ENCODE measurements around the gene NAA25.
"Not testable (repeated sequence)": the region's sequence is repeated elsewhere in the genome, so short reads cannot be mapped to it uniquely, and the experiment has no call there.

Gene NAA25

GRCh38 chr12:112008918-112009317 lies 99.7 kb downstream of the NAA25 start:
- Histone ChIP-seq H3K27ac (ENCODE audit: low read depth, low read length, severe bottlenecking) (no peak overlapping the region), H3K4me3 (ENCODE audit: extremely low read depth, insufficient read depth, low read length, poor library complexity, severe bottlenecking) (no peak overlapping the region), H3K36me3 (ENCODE audit: control insufficient read depth, insufficient read depth, low read length) (peaks cover 5% of the 10 kb centered on the region), H3K4me1 (ENCODE audit: control insufficient read depth, insufficient read depth, low read length, poor library complexity, severe bottlenecking) (no peaks in the 10 kb centered on the region), H3K9me3 (ENCODE audit: control insufficient read depth, low read length) (no peaks in the 10 kb centered on the region)
- no CpG with 5 or more reads among the region's 3 CpGs for WGBS, 2 experiments (ENCODE audit: insufficient coverage in 2 of 2)

- no peaks in the 10 kb centered on the region for H3K4me1 ChIP-seq (ENCODE audit: control insufficient read depth, insufficient read depth, low read length, poor library complexity, severe bottlenecking)
- no peak overlapping the region for H3K27ac ChIP-seq (ENCODE audit: low read depth, low read length, severe bottlenecking)
- peaks cover 5% of the 10 kb centered on the region for H3K36me3 ChIP-seq (ENCODE audit: control insufficient read depth, insufficient read depth, low read length)
- no peak overlapping the region for H3K4me3 ChIP-seq (ENCODE audit: extremely low read depth, insufficient read depth, low read length, poor library complexity, severe bottlenecking)
- H3K9me3 ChIP-seq (ENCODE audit: control insufficient read depth, low read length): no peaks in the 10 kb centered on the region
- WGBS, 2 experiments (ENCODE audit: insufficient coverage in 2 of 2): 94 to 97% methylated on average over 8 of the region's 9 CpGs
Observed at GRCh38 chr12:112007945-112008344, 100.6 kb downstream of the NAA25 start.

- no peaks in the 10 kb centered on the region for H3K4me1 ChIP-seq (ENCODE audit: control insufficient read depth, insufficient read depth, low read length, poor library complexity, severe bottlenecking)
- WGBS, 2 experiments (ENCODE audit: insufficient coverage in 2 of 2): 75 to 79% methylated on average over 5 to 6 of the region's 6 CpGs
- no peak overlapping the region for H3K27ac ChIP-seq (ENCODE audit: low read depth, low read length, severe bottlenecking)
- H3K9me3 ChIP-seq (ENCODE audit: control insufficient read depth, low read length): no peaks in the 10 kb centered on the region
- peaks cover 3% of the 10 kb centered on the region for H3K36me3 ChIP-seq (ENCODE audit: control insufficient read depth, insufficient read depth, low read length)
- no peak overlapping the region for H3K4me3 ChIP-seq (ENCODE audit: extremely low read depth, insufficient read depth, low read length, poor library complexity, severe bottlenecking)
Observed at GRCh38 chr12:112005419-112006395, 102.9 kb downstream of the NAA25 start.

- no peaks in the 10 kb centered on the region for H3K36me3 ChIP-seq (ENCODE audit: control insufficient read depth, insufficient read depth, low read length)
- H3K27ac ChIP-seq (ENCODE audit: low read depth, low read length, severe bottlenecking): no peak overlapping the region
- H3K4me1 ChIP-seq (ENCODE audit: control insufficient read depth, insufficient read depth, low read length, poor library complexity, severe bottlenecking): no peaks in the 10 kb centered on the region
- 92 to 100% methylated on average over 3 of the region's 3 CpGs for WGBS, 2 experiments (ENCODE audit: insufficient coverage in 2 of 2)
- H3K9me3 ChIP-seq (ENCODE audit: control insufficient read depth, low read length): no peaks in the 10 kb centered on the region
- no peak overlapping the region for H3K4me3 ChIP-seq (ENCODE audit: extremely low read depth, insufficient read depth, low read length, poor library complexity, severe bottlenecking)
Observed at GRCh38 chr12:112004041-112004440, 104.5 kb downstream of the NAA25 start.

GRCh38 chr12:112001576-112001975 lies 107.0 kb downstream of the NAA25 start:
- no peaks in the 10 kb centered on the region for H3K4me1 ChIP-seq (ENCODE audit: control insufficient read depth, insufficient read depth, low read length, poor library complexity, severe bottlenecking)
- H3K4me3 ChIP-seq (ENCODE audit: extremely low read depth, insufficient read depth, low read length, poor library complexity, severe bottlenecking): no peak overlapping the region
- H3K36me3 ChIP-seq (ENCODE audit: control insufficient read depth, insufficient read depth, low read length): no peaks in the 10 kb centered on the region
- H3K9me3 ChIP-seq (ENCODE audit: control insufficient read depth, low read length): no peaks in the 10 kb centered on the region
- H3K27ac ChIP-seq (ENCODE audit: low read depth, low read length, severe bottlenecking): no peak overlapping the region

- Histone ChIP-seq H3K4me1 (ENCODE audit: control insufficient read depth, insufficient read depth, low read length, poor library complexity, severe bottlenecking) (no peaks in the 10 kb centered on the region), H3K27ac (ENCODE audit: low read depth, low read length, severe bottlenecking) (no peak overlapping the region), H3K4me3 (ENCODE audit: extremely low read depth, insufficient read depth, low read length, poor library complexity, severe bottlenecking) (no peak overlapping the region), H3K9me3 (ENCODE audit: control insufficient read depth, low read length) (no peaks in the 10 kb centered on the region), H3K36me3 (ENCODE audit: control insufficient read depth, insufficient read depth, low read length) (no peaks in the 10 kb centered on the region)
- WGBS, 2 experiments (ENCODE audit: insufficient coverage in 2 of 2): 88 to 94% methylated on average over 3 to 6 of the region's 8 CpGs
Observed at GRCh38 chr12:112000820-112001219, 107.8 kb downstream of the NAA25 start.

GRCh38 chr12:111999129-111999528 lies 109.5 kb downstream of the NAA25 start:
- WGBS, 2 experiments (ENCODE audit: insufficient coverage in 2 of 2): 93 to 94% methylated on average over 6 to 9 of the region's 9 CpGs
- H3K27ac ChIP-seq (ENCODE audit: low read depth, low read length, severe bottlenecking); H3K9me3 ChIP-seq (ENCODE audit: control insufficient read depth, low read length): not testable (repeated sequence)

GRCh38 chr12:111998015-111998414 lies 110.6 kb downstream of the NAA25 start:
- WGBS, 2 experiments (ENCODE audit: insufficient coverage in 2 of 2): 88 to 100% methylated on average over 3 of the region's 4 CpGs
- Histone ChIP-seq H3K4me3 (ENCODE audit: extremely low read depth, insufficient read depth, low read length, poor library complexity, severe bottlenecking) (no peak overlapping the region), H3K4me1 (ENCODE audit: control insufficient read depth, insufficient read depth, low read length, poor library complexity, severe bottlenecking) (no peaks in the 10 kb centered on the region), H3K36me3 (ENCODE audit: control insufficient read depth, insufficient read depth, low read length) (no peaks in the 10 kb centered on the region), H3K27ac (ENCODE audit: low read depth, low read length, severe bottlenecking) (no peak overlapping the region), H3K9me3 (ENCODE audit: control insufficient read depth, low read length) (no peaks in the 10 kb centered on the region)

More at GRCh38 chr12:111999129-111999528, 109.5 kb downstream of the NAA25 start:
- H3K4me3 ChIP-seq (ENCODE audit: extremely low read depth, insufficient read depth, low read length, poor library complexity, severe bottlenecking); H3K4me1 ChIP-seq (ENCODE audit: control insufficient read depth, insufficient read depth, low read length, poor library complexity, severe bottlenecking); H3K36me3 ChIP-seq (ENCODE audit: control insufficient read depth, insufficient read depth, low read length): not testable (repeated sequence)

- Histone ChIP-seq H3K36me3 (ENCODE audit: control insufficient read depth, insufficient read depth, low read length) (no peaks in the 10 kb centered on the region), H3K27ac (ENCODE audit: low read depth, low read length, severe bottlenecking) (no peak overlapping the region), H3K4me1 (ENCODE audit: control insufficient read depth, insufficient read depth, low read length, poor library complexity, severe bottlenecking) (no peaks in the 10 kb centered on the region), H3K4me3 (ENCODE audit: extremely low read depth, insufficient read depth, low read length, poor library complexity, severe bottlenecking) (no peak overlapping the region), H3K9me3 (ENCODE audit: control insufficient read depth, low read length) (no peaks in the 10 kb centered on the region)
- 86 to 100% methylated on average over 1 of the region's 2 CpGs for WGBS, 2 experiments (ENCODE audit: insufficient coverage in 2 of 2)
Observed at GRCh38 chr12:111997300-111997699, 111.3 kb downstream of the NAA25 start.

- Histone ChIP-seq H3K36me3 (ENCODE audit: control insufficient read depth, insufficient read depth, low read length) (no peaks in the 10 kb centered on the region), H3K4me1 (ENCODE audit: control insufficient read depth, insufficient read depth, low read length, poor library complexity, severe bottlenecking) (no peaks in the 10 kb centered on the region), H3K27ac (ENCODE audit: low read depth, low read length, severe bottlenecking) (no peak overlapping the region), H3K9me3 (ENCODE audit: control insufficient read depth, low read length) (no peaks in the 10 kb centered on the region), H3K4me3 (ENCODE audit: extremely low read depth, insufficient read depth, low read length, poor library complexity, severe bottlenecking) (no peak overlapping the region)
- WGBS, 2 experiments (ENCODE audit: insufficient coverage in 2 of 2): no CpG with 5 or more reads among the region's 1 CpG
Observed at GRCh38 chr12:111995782-111996480, 112.7 kb downstream of the NAA25 start.

Data from mesodermal cell (in vitro differentiated cells).